Islet precursor cell (in vitro differentiated cells): ENCODE results near the gene NWD2.

Source experiments
- DNase-seq: peaks from one replicate; pipeline ENCODE4 v3.0.0-alpha.2; 2018

NWD2 gene

GRCh38 chr4:37440501-37440900 is 196.0 kb downstream of the NWD2 start:
- DNase-seq = peak; percentile 68

GRCh38 chr4:37441231-37442061 is 196.9 kb downstream of the NWD2 start:
- peak; percentile 96 for DNase-seq

- DNase-seq = no peak
Observed at GRCh38 chr4:37442062-37442323, 197.4 kb downstream of the NWD2 start.

- no peak for DNase-seq
Observed at GRCh38 chr4:37443137-37443536, 198.6 kb downstream of the NWD2 start.

GRCh38 chr4:37445023-37445422 is 200.5 kb downstream of the NWD2 start:
- no peak for DNase-seq

GRCh38 chr4:37446016-37446415 is 201.5 kb downstream of the NWD2 start:
- DNase-seq = peak; percentile 92

GRCh38 chr4:37447886-37448285 is 203.3 kb downstream of the NWD2 start:
- no peak for DNase-seq

GRCh38 chr4:37450309-37450708 is 205.8 kb downstream of the NWD2 start:
- DNase-seq = no peak

GRCh38 chr4:37450911-37451310 is 206.4 kb downstream of the NWD2 start:
- DNase-seq = no peak

- DNase-seq = no peak
Observed at GRCh38 chr4:37451656-37452055, 207.1 kb downstream of the NWD2 start.

- peak; percentile 84 for DNase-seq
Observed at GRCh38 chr4:37452952-37453280, 208.4 kb downstream of the NWD2 start.

GRCh38 chr4:37453281-37453998 is 208.9 kb downstream of the NWD2 start:
- DNase-seq = peak; percentile 89

- DNase-seq = no peak
Observed at GRCh38 chr4:37453999-37454800, 209.7 kb downstream of the NWD2 start.

GRCh38 chr4:37455301-37456131 is 211.0 kb downstream of the NWD2 start:
- DNase-seq = no peak

- DNase-seq = no peak
Observed at GRCh38 chr4:37461801-37462200, 217.3 kb downstream of the NWD2 start.

GRCh38 chr4:37463033-37463856 is 218.7 kb downstream of the NWD2 start:
- DNase-seq = peak; percentile 62

- no peak for DNase-seq
Observed at GRCh38 chr4:37464373-37465128, 220.0 kb downstream of the NWD2 start.

GRCh38 chr4:37465296-37465695 is 220.8 kb downstream of the NWD2 start:
- no peak for DNase-seq

- DNase-seq = no peak
Observed at GRCh38 chr4:37465845-37466244, 221.3 kb downstream of the NWD2 start.

- DNase-seq = no peak
Observed at GRCh38 chr4:37467223-37467622, 222.7 kb downstream of the NWD2 start.

GRCh38 chr4:37467824-37468223 is 223.3 kb downstream of the NWD2 start:
- no peak for DNase-seq
